Stimulated activated CD8-positive, alpha-beta memory T cell treated with anti-CD3 and anti-CD28 coated beads, Interleukin-7, amount 100 ng/mL, for 4 hours (primary cell): Measurements from ENCODE around the gene EMC8.

ENCODE experiments used
- DNase-seq, 2 donors: peaks; one replicate each; pipeline ENCODE4 v3.0.0-alpha.2; 2020; ENCODE audit warnings: low read depth in 2 of 2

The EMC8 gene

GRCh38 chr16:85755929-85756768, 43.2 kb downstream of the EMC8 start:
- no peak for DNase-seq

DNA sequence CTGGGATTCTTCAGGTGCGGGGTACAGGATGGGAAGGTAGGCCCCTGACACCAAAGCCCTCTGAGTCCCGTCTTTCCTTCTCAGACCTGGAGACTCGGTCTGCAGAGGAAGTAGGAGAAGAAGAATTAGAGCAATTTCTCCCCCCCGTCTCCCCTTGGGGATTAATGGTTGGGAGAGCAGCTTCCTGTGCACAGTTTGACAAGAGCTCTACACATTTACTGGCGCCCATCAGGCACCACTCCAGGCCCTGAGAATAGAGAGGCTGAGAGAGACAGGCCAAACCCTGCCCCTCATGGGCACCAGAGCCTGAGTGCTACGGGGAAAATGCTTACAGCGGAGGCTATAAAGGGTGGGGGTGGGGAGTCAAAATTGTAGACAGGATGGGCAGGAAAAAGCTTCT, 44.9 kb downstream of the EMC8 start:
- DNase-seq: no peak

DNA sequence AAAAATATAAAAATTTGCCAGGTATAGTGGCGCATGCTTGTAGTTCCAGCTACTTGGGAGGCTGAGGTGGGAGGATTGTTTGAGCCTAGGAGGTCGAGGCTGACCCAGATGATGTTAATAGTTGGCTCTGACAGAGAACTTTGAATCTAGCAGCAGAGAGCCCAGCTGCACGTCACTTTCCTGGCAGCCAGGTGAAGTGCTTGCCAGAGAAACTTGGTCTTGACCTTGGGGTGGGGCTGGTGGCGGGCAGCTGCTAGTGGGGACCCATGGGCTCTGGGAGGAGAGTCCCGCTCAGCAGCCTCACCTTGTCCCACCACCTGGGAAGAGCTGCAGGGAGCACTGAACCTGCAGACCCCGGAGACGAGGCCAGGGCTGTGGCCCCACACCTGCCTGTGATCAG, 45.4 kb downstream of the EMC8 start:
- DNase-seq: no peak

- DNase-seq: no peak
Measured at GRCh38 chr16:85753559-85753958, 45.8 kb downstream of the EMC8 start.

- DNase-seq: no peak
Measured at GRCh38 chr16:85752511-85753420, 46.6 kb downstream of the EMC8 start.

DNA sequence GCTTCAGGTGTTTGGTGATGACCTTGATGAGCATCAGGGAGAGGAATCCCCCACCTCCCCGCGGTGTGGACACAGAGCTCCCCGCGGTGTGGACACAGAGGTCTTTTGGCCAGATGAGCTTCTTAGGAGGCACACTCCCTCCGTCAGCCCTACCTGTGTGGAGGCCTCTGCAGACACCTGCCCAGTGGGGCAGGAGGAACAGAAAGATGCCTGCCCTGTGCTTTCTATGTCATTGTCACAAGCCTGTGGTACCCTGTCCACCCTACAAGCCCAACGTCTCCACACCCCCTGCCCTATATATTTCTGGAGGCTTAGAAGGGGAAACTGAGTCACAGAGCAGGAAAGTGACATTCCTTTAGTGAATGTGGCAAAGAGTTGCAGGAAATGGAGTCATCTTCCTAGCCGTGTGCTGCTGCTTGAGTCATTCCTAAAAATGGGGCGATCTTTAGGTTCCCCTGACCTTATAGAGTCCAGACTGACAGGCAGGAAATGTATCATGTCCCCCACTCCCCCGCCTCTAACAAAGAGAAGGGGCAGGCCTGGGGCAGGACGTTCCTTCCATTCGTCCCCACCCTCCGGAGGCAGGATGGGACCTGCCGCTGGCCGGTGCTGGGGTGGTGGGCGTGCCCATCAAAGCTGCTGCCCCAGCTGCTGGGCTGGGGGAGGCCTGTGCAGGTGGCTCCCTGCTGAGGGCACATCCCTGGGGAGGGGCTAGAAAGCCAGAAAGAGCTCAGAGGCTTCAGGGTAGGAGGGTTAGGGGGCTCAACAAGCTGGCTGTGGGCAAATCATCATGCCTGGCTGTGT, 47.4 kb downstream of the EMC8 start:
- DNase-seq: no peak

DNA sequence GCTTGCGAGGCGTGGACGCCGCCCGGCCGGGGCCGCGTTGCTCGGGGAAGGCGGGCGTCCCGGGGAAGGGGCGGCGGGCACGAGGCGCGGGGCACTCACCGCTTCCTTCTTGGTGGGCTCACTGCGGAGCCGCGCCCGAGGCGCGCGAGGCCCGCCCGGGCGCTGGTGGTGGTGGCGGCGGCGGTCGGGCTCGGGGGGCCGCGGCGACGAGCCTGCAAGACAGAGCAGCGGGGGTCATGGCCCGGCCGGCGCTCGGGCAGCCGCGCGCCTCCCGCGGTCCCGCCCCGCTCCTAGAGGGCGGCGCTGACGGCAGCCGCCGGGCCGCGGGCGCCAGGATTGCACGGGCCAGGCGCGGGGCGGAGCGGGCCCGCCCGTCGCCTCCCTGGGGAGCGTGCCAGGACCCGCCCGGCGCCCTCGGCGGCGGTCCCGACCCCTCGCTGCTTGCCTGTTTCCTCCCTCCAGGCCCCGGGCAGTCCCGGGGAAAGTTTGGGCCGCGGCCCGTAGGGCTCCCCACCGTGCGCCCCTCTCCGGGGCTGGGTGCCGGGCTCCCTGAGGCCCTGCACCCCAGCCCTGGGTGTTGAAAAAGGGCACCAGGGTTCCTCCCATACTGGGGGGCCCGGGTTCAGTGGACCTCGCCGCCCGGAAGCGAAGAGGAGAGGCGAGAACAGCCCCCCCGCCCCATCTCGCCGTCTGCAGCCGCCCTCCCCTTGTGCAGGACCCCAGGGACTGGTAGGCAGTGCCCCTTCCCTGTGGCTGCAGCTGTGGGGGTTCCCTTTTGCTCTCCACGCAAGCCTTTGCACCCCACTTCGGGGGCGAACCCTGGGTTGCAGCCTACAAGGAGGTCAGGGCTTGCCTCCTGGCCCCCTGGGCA, 48.3 kb downstream of the EMC8 start, which contains the start of gene C16orf74:
Gene C16orf74, minus strand, starts transcription at position 270 of the 871 bp plus-strand sequence. CDS start 15,879 bp downstream, outside the sequence.
- DNase-seq: no peak

DNA sequence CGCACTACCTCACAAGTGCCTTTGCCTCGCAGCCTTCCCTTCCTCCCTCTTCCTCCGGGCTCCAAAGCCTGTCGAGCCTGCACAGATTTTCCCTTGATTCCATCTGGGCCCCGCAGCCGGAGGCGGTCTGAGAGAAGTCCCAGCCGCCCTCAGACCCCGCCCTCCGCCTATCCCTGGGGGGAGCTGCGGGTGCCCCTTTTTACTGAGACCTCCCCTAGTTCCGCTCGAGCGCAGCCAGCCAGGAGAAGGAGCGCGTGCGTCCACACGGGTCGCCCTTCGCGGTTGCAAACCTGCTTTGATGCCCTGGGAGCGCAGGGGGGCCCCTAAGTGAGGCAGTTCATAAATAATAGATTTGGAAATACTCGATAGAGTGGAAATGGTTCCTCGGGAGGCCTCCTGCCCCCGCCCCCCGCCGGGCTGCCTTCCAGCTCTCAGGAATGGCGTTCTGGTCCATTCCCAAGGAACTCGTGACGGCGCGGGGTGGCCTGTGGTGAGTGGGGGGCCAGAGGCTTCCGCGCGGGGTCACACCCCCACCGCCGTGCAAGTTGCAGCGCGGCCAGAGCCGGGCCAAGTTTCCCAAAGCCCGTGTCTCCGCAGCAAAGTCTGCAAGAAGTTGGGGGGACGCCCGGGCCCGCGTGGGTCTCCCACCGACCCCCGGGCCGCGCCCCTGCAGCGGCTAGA, 49.1 kb downstream of the EMC8 start:
- no peak for DNase-seq

GRCh38 chr16:85749771-85750145, 49.6 kb downstream of the EMC8 start:
- no peak for DNase-seq

DNA sequence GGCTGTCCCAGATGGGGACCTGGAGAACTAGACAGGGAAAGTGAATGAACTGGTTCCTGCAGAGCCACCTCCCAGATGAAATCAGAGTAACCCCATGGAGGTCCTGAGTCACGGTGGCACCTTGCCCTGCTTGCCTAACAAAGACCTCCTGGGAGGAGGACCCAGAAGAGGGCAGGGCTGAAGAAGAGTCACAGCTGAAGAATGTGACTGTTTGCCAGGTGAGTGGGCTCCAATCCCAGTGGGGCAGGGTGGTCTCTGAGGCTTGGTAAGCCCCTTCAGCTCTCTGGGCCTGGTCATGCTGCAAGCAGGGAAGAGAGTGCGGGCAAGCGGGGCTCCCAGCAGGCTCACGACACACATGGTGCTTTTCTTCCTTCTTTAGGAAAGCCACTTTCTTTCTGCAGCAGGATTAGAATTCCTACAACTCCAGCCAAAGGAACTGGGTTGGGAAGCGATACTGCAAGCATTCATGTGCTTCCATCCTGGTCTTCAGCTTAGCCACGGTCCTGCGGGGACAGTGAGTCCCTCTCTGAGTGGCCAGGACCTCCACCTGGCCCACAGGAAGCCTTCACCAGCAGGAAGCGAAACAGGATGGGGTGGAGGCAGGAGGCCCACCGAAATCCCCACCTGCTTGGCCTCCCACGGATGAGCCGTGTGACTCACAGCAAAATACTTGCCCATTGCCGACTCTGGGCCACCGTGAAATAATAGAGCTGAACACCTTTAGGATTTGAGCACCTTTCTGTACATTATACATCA, 52.7 kb downstream of the EMC8 start:
- no peak for DNase-seq

DNA sequence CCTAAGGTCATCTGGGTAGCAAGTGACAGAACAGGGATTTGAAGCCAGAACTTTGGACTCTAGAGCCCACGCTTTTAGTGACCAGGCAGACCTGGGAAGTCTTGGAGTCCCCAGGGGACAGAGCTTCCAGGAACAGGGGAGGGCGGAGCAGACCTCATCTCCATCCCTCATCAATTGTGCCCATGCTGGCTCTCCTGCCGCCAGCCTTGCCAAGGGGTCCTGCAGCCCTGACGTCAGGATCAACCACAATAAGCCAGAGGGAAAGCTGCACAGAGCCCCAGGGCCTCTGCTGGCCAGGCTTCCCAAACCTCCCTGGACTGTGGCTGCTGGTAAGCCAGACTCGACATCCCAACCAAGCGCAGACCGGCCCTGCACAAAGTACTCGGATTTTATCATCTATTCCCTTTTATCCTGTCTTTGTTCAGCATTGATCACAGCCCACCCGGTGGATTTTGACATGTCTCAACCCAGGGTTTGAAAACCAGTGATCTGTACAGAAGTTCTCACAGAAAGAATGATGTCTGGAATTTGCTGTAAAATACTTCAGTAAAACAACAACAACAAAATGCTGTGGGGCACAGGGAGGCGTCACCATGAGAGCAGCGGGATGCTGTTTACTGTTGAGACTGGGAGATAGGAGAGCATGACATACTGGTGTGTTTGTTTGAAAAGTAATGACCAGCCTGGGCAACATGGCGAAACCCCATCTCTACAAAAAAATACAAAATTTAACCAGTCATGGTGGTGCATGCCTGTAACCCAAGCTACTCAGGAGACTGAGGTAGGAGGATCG, 60.2 kb downstream of the EMC8 start:
- DNase-seq: no peak

GRCh38 chr16:85736921-85737320, 62.4 kb downstream of the EMC8 start:
- no peak for DNase-seq

- DNase-seq: no peak
Measured at GRCh38 chr16:85735946-85736345, 63.4 kb downstream of the EMC8 start.

DNA sequence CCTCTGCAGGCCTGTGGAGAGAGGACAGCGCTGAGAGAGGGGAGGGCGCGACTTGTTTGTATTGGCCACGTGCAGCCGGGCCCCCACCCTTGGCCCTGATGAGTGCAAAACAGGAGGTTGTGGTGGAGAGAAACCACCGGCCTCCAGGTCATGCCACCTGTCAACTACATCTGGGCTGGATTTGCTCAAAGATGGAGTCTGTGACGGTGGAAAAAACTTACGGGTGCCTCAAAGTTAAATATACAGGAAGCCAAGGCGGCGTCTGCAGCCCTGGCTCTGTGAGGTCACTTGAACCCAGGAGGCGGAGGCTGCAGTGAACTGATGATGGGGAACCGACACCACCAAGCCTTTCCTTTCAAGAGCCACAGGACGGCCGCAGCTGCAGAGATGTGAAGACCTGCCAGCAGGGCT, 64.1 kb downstream of the EMC8 start:
- peak; percentile 3 to 16 for DNase-seq

DNA sequence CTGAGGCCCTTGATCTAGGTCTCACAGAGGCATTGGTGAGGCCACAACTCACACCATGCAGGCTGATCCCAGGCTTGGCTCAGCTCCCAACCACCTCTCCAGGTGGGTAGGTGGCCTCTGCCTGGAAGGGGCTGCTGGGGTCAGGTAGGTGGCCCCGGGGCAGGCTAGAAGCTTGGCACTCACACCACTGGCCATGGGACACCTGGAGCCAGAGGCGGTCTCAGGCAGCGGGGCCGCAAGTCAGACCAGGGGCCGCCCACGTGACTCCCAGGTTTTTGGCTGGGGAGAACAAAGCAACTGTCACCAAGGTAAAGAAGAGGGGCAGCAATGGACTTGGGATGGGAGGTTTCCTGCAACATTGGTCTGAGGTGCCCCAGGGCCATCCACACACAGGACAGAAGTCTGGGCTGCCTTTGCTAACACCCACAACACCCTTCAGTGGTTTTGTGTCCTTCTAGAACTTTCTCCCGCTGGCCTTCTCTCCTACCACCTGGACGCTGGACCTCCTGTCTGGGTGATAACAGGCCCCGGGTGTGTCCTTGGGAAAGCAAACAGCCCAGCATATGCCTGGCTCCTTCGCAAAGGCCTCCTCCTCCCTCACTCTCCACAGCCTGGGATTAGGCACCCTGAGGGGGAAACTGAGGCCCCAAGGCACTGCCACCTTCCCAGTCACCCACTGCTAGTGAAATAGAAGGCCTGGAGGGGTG, 64.9 kb downstream of the EMC8 start:
- DNase-seq: no peak

DNA sequence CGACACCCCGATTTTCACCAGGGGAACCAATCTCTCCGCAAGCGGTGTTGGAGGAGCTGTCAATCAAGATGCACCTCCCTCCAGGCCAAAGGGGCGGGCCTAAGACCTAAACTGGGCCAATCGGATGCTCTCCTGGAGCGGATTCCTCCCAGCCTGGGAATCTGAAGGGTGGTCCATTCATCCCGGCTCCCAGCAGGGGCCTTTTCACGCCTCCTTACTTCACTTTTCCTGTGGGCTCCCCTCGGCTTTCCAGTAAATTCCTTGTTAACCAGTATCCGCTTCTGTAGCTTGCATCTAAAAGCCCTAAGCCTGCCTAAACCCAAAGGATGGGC, 65.5 kb downstream of the EMC8 start:
- DNase-seq: no peak

DNA sequence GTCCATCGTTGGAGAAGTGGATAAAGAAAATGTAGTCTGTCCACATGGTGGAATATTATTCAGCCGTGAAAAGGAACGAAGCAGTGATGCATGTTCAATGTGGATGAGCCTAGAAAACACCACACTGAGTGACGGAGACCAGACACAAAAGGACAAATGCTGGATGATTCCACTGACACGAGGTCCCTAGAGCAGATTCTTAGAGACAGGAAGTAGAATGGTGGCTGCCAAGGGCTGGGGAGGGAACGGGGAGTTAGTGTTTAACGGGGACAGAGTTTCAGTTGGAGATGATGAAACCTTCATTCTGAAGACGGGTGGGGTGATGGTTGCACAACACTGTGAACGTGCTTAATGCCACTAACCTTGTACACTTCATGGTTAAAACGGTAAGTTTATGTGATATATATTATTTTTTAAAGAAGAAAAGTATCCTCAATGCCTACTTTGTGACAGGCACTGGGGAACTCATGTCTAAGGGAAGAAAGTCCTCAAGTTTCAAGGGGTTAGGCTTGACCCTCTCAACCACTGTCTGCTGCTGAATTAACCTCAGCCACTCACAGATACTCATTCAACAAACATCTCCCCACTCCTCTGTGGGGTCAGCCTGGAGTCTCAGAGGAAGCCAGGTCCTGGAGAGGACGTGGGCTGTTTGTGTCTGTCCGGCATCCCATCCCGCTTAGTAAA, 66.0 kb downstream of the EMC8 start:
- DNase-seq: no peak

- DNase-seq: no peak
Measured at GRCh38 chr16:85731179-85731578, 68.2 kb downstream of the EMC8 start.
